22Rv1 (cell line): Measurements from ENCODE around the gene KIF6.

Experiments used
- CTCF ChIP-seq: fragments of 450-650 bp; IDR thresholded peaks from 2 replicates; pipeline ENCODE4 v1.5.1; 2017; ENCODE audit warnings: mild to moderate bottlenecking
- ZFX ChIP-seq: fragments of 450-650 bp; IDR thresholded peaks from 2 replicates; pipeline ENCODE4 v1.6.1; 2017; ENCODE audit warnings: antibody characterized with exemption, borderline replicate concordance

- TF ChIP-seq CTCF (no peak), ZFX (no peak)
Observed at GRCh38 chr6:39333644-39334438, 391.4 kb downstream of the KIF6 start.
